ENCODE results near the gene LRCOL1. TPM values are rescaled to one million over a fixed set of nuclear protein-coding genes. Genes with fewer than 3 reads are reported as not detected.

The LRCOL1 gene
- total RNA-seq, 2 donors from 2014 or later = not detected

DNA sequence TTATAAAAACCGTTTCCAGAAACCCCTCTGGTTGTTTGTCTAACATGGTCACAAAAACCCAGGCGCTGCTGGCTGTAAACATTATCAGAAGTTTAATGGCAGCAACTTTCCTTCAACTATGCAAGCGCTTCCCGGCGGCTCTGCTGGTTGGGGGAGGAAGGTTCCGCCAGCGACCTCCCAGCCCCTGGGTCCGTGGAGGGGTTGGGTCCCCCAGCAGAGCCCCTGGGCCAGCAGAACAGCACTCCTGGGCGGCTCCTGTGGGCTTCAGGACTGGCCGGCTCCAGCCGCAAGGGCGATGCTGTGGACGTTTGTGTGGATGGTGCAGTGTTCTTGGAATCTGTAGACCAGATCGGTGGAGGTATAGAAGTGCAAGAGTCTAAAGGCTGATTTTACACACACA is 26.0 kb downstream of the LRCOL1 start:
- Histone ChIP-seq H3K27ac (no peak overlapping the region), H3K36me3 (peaks cover 5% of the 10 kb centered on the region), H3K4me1 (no peaks in the 10 kb centered on the region), H3K27me3 (no peaks in the 10 kb centered on the region), H3K9me3 (peaks cover 0 to 8% of the 10 kb centered on the region in 2 donors), H3K4me3 (no peak overlapping the region)
- TF ChIP-seq CTCF (IDR thresholded peaks at IDR 0.05) = no peak
- no peak for DNase-seq (ENCODE audit: low spot score)

GRCh38 chr12:132583736-132584135 is 26.6 kb downstream of the LRCOL1 start:
- no peak for DNase-seq (ENCODE audit: low spot score)
- H3K4me3 ChIP-seq = no peak overlapping the region
- peaks cover 5% of the 10 kb centered on the region for H3K36me3 ChIP-seq
- H3K27me3 ChIP-seq = no peaks in the 10 kb centered on the region
- no peaks in the 10 kb centered on the region for H3K4me1 ChIP-seq
- peaks cover 0 to 4% of the 10 kb centered on the region in 2 donors for H3K9me3 ChIP-seq
- TF ChIP-seq CTCF (IDR thresholded peaks at IDR 0.05) = no peak
- no peak overlapping the region for H3K27ac ChIP-seq

- H3K36me3 ChIP-seq = peaks cover 6% of the 10 kb centered on the region
- no peaks in the 10 kb centered on the region for H3K4me1 ChIP-seq
- no peak for TF ChIP-seq CTCF (IDR thresholded peaks at IDR 0.05)
- peak overlapping the region in 1 of 2 donors; percentile 44 for H3K4me3 ChIP-seq
- peaks cover 0 to under 1% of the 10 kb centered on the region in 2 donors for H3K9me3 ChIP-seq
- no peak overlapping the region for H3K27ac ChIP-seq
- no peak for DNase-seq (ENCODE audit: low spot score)
- H3K27me3 ChIP-seq = no peaks in the 10 kb centered on the region
Observed at GRCh38 chr12:132583411-132583710, 27.0 kb downstream of the LRCOL1 start.

- peaks cover 12% of the 10 kb centered on the region for H3K36me3 ChIP-seq
- H3K4me3 ChIP-seq = peak overlapping the region; percentile 24 to 44
- no peak for TF ChIP-seq CTCF (IDR thresholded peaks at IDR 0.05)
- no peaks in the 10 kb centered on the region for H3K4me1 ChIP-seq
- no peaks in the 10 kb centered on the region for H3K9me3 ChIP-seq
- DNase-seq (ENCODE audit: low spot score) = no peak
- H3K27ac ChIP-seq = no peak overlapping the region
- no peaks in the 10 kb centered on the region for H3K27me3 ChIP-seq
Observed at GRCh38 chr12:132582582-132583410, 27.6 kb downstream of the LRCOL1 start.

DNA sequence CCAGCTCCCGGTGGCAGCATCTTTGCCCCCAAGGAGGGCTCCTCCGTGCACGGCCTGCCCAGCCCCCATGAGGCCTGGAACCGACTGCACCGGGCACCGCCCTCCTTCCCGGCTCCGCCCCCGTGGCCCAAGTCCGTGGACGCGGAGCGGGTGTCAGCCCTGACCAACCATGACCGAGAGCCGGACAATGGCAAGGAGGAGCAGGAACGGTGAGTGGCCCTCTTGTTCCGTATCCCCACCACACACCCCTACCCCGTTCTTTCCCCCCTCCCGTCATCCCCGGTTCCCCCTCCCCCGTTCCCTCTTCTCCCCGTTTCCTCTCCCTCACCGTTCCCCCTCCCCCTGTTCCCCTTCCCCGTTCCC is 28.3 kb downstream of the LRCOL1 start:
- Histone ChIP-seq H3K4me1 (no peaks in the 10 kb centered on the region), H3K27me3 (no peaks in the 10 kb centered on the region), H3K36me3 (peaks cover 15% of the 10 kb centered on the region), H3K9me3 (no peaks in the 10 kb centered on the region), H3K4me3 (peak overlapping the region; percentile 24 to 44), H3K27ac (no peak overlapping the region)
- no peak for TF ChIP-seq CTCF (IDR thresholded peaks at IDR 0.05)
- no peak for DNase-seq (ENCODE audit: low spot score)
